WTC11 (cell line): ENCODE measurements around the gene TBC1D1.

Experiments
- CREB1 ChIP-seq: sonication (generic); formaldehyde crosslinking; IDR thresholded peaks from 2 replicates; pipeline ENCODE4 v1.8.0; 2023; ENCODE audit warnings: mild to moderate bottlenecking, missing genetic modification reagents
- CTCF ChIP-seq: fragments of 200-600 bp; IDR thresholded peaks from 2 replicates; pipeline ENCODE4 v1.8.0; 2022; ENCODE audit warnings: antibody characterized with exemption
- E2F1 ChIP-seq: sonication (generic); formaldehyde crosslinking; IDR thresholded peaks from 2 replicates; pipeline ENCODE4 v1.8.0; 2022; ENCODE audit warnings: mild to moderate bottlenecking, missing genetic modification reagents
- FOXJ3 ChIP-seq: sonication (generic); formaldehyde crosslinking; IDR thresholded peaks from 2 replicates; pipeline ENCODE4 v1.9.0; 2021; ENCODE audit warnings: missing genetic modification reagents, mild to moderate bottlenecking, borderline replicate concordance
- IRF1 ChIP-seq: sonication (generic); formaldehyde crosslinking; IDR thresholded peaks from 2 replicates; pipeline ENCODE4 v1.8.0; 2023; ENCODE audit warnings: missing genetic modification reagents
- JUN ChIP-seq: sonication (generic); formaldehyde crosslinking; IDR thresholded peaks from 2 replicates; pipeline ENCODE4 v1.8.0; 2023; ENCODE audit warnings: mild to moderate bottlenecking, missing genetic modification reagents
- MLX ChIP-seq: sonication (generic); formaldehyde crosslinking; IDR thresholded peaks from 2 replicates; pipeline ENCODE4 v1.8.1; 2023; ENCODE audit warnings: mild to moderate bottlenecking, missing genetic modification reagents, moderate library complexity
- TEAD1 ChIP-seq: sonication (generic); formaldehyde crosslinking; IDR thresholded peaks from 2 replicates; pipeline ENCODE4 v1.8.0; 2022; ENCODE audit warnings: mild to moderate bottlenecking, missing genetic modification reagents
- USF2 ChIP-seq: sonication (generic); formaldehyde crosslinking; IDR thresholded peaks from 2 replicates; pipeline ENCODE4 v1.8.1; 2023; ENCODE audit warnings: mild to moderate bottlenecking, missing genetic modification reagents, moderate library complexity

GRCh38 chr4:38170338-38171169 is 279.7 kb downstream of the TBC1D1 start:
- TF ChIP-seq CTCF (no peak), TEAD1 (CRISPR knock-in tag) (no peak), IRF1 (no peak), CREB1 (CRISPR knock-in tag) (no peak), E2F1 (CRISPR knock-in tag) (no peak), FOXJ3 (CRISPR knock-in tag) (no peak), JUN (CRISPR knock-in tag) (no peak), MLX (CRISPR knock-in tag) (no peak), USF2 (no peak)
